ENCODE results near the gene F2RL2.

Gene F2RL2

GRCh38 chr5:76642390-76643040, 19.3 kb upstream of the F2RL2 start:
- TF ChIP-seq, protein P1, sequence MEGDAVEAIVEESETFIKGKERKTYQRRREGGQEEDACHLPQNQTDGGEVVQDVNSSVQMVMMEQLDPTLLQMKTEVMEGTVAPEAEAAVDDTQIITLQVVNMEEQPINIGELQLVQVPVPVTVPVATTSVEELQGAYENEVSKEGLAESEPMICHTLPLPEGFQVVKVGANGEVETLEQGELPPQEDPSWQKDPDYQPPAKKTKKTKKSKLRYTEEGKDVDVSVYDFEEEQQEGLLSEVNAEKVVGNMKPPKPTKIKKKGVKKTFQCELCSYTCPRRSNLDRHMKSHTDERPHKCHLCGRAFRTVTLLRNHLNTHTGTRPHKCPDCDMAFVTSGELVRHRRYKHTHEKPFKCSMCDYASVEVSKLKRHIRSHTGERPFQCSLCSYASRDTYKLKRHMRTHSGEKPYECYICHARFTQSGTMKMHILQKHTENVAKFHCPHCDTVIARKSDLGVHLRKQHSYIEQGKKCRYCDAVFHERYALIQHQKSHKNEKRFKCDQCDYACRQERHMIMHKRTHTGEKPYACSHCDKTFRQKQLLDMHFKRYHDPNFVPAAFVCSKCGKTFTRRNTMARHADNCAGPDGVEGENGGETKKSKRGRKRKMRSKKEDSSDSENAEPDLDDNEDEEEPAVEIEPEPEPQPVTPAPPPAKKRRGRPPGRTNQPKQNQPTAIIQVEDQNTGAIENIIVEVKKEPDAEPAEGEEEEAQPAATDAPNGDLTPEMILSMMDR (IDR thresholded peaks at IDR 0.05): no peak

- TF ChIP-seq, protein P1 (IDR thresholded peaks at IDR 0.05): peak; percentile 83
These were observed 18.4 kb upstream of the F2RL2 start for GRCh38 chr5:76641514-76642120.

DNA sequence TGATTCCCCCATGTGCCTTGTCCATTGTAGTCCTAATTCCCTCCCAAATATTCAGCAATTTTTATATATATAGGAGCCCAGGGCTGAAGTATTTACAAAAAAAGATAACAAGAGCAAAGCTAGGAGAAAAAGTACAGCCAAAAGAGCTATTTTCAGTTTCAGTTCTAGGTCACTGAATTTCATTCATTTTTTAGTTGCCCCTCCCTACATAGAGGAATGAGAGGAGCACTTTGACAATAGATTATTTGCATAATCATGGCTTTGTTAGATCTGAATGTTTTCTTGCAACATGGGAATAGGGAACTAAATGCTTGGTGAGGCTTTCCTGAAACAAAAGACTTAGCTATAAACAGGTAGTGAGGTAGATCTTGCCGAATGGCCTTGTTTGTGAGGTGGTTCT, 15.3 kb upstream of the F2RL2 start:
- TF ChIP-seq, protein P1 (IDR thresholded peaks at IDR 0.05): no peak

- TF ChIP-seq, protein P1 (IDR thresholded peaks at IDR 0.05): no peak
These were observed 14.3 kb upstream of the F2RL2 start for GRCh38 chr5:76637490-76637889.

GRCh38 chr5:76634661-76635060, 11.5 kb upstream of the F2RL2 start:
- TF ChIP-seq, protein P1 (IDR thresholded peaks at IDR 0.05): no peak

DNA sequence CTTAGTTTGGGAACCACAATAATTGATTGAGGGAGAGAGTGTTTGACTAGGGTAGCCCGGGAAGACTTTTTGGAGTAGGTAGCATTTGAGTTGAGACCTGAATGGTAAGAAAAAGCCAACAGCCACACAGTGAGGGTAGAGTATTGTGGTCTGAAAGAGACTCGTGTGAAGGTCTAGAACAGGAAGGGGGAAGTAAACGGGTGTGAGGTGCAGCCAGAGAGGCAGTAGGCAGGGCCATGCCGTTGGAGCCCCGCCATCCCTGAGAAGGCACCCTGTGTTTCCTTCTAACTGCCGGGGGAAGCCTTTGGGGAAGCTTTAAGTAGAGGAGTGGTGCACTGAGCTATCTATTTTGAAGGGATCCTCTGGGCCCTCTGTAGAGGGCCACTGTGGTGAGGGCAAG, 3.5 kb upstream of the F2RL2 start:
- TF ChIP-seq, protein P1 (IDR thresholded peaks at IDR 0.05): no peak

GRCh38 chr5:76625087-76625815, 2.0 kb upstream of the F2RL2 start:
- TF ChIP-seq, protein P1 (IDR thresholded peaks at IDR 0.05): no peak

Measured in LNCAP (cell line).